HG03354 (cell line): ENCODE data around the gene FBXO24.
A peak's percentile ranks its signal among the peaks of the same experiment; 100 is the strongest.
"Not testable (repeated sequence)": the region's sequence is repeated elsewhere in the genome, so short reads cannot be mapped to it uniquely, and the experiment has no call there.

Experiments
- ATAC-seq: cut with Tn5 transposase; IDR thresholded peaks from one replicate; pipeline ENCODE4 v1.9.1; 2021; ENCODE audit warnings: mild to moderate bottlenecking; ENCODE audit not compliant: unreplicated experiment, poor library complexity, severe bottlenecking

Gene FBXO24

GRCh38 chr7:100586266-100587025 is at the start of gene FBXO24:
Gene FBXO24 (plus strand): TSS chr7:100586328. CDS start chr7:100586626, 298 bp downstream.
- ATAC-seq = peak; percentile 87

- ATAC-seq = not testable (repeated sequence)
Measured at GRCh38 chr7:100536695-100537094, 49.4 kb upstream of the FBXO24 start.

GRCh38 chr7:100538348-100538653 is 47.8 kb upstream of the FBXO24 start:
- no peak for ATAC-seq

- ATAC-seq = peak; percentile 96
Measured at GRCh38 chr7:100538654-100539435, 47.3 kb upstream of the FBXO24 start, which contains the start of gene AGFG2. Gene AGFG2 (plus strand): TSS chr7:100539203. CDS start chr7:100539347, 144 bp downstream.

GRCh38 chr7:100539436-100540006 is 46.6 kb upstream of the FBXO24 start:
- no peak for ATAC-seq

GRCh38 chr7:100540073-100540723 is 45.9 kb upstream of the FBXO24 start:
- ATAC-seq = no peak

- ATAC-seq = not testable (repeated sequence)
Measured at GRCh38 chr7:100541309-100541708, 44.8 kb upstream of the FBXO24 start.

GRCh38 chr7:100543586-100543985 is 42.5 kb upstream of the FBXO24 start:
- ATAC-seq = no peak

GRCh38 chr7:100544386-100544785 is 41.7 kb upstream of the FBXO24 start:
- no peak for ATAC-seq

GRCh38 chr7:100544967-100545359 is 41.2 kb upstream of the FBXO24 start:
- no peak for ATAC-seq

- no peak for ATAC-seq
Measured at GRCh38 chr7:100545360-100546128, 40.6 kb upstream of the FBXO24 start.

- ATAC-seq = peak; percentile 32
Measured at GRCh38 chr7:100546129-100546925, 39.8 kb upstream of the FBXO24 start.

GRCh38 chr7:100546926-100547800 is 39.0 kb upstream of the FBXO24 start:
- no peak for ATAC-seq

GRCh38 chr7:100547872-100548271 is 38.3 kb upstream of the FBXO24 start:
- no peak for ATAC-seq

- ATAC-seq = not testable (repeated sequence)
Measured at GRCh38 chr7:100548446-100548845, 37.7 kb upstream of the FBXO24 start.

- ATAC-seq = no peak
Measured at GRCh38 chr7:100552532-100552931, 33.6 kb upstream of the FBXO24 start.

GRCh38 chr7:100553032-100553431 is 33.1 kb upstream of the FBXO24 start:
- ATAC-seq = no peak

- no peak for ATAC-seq
Measured at GRCh38 chr7:100555701-100556100, 30.4 kb upstream of the FBXO24 start.
